GM12865 (cell line): ENCODE data around the gene MBNL3.
A peak's percentile ranks its signal among the peaks of the same experiment; 100 is the strongest.

Experiments used
- DNase-seq: peaks from one replicate; pipeline ENCODE4 v3.0.0; 2010; ENCODE audit warnings: low read depth
- H3K4me3 ChIP-seq: 2 replicates; pipeline ENCODE4 v1.5.1; 2011; ENCODE audit warnings: mild to moderate bottlenecking, low read depth, low read length, control low read depth
- CTCF ChIP-seq: IDR thresholded peaks from 2 replicates; pipeline ENCODE4 v1.5.1; 2011; ENCODE audit warnings: low read length, control low read depth, low read depth, inconsistent platforms; ENCODE audit not compliant: insufficient read depth; ENCODE audit errors: missing control alignments

MBNL3 gene

GRCh38 chrX:132426695-132427281 is 62.0 kb downstream of the MBNL3 start:
- no peak for TF ChIP-seq CTCF
- DNase-seq = peak; percentile 56
- H3K4me3 ChIP-seq = no peak overlapping the region

- no peak overlapping the region for H3K4me3 ChIP-seq
- peak; percentile 45 for DNase-seq
- no peak for TF ChIP-seq CTCF
Observed at GRCh38 chrX:132425744-132426318, 63.0 kb downstream of the MBNL3 start.

GRCh38 chrX:132423323-132423722 is 65.5 kb downstream of the MBNL3 start:
- H3K4me3 ChIP-seq = no peak overlapping the region
- DNase-seq = no peak
- TF ChIP-seq CTCF = no peak

- no peak overlapping the region for H3K4me3 ChIP-seq
- TF ChIP-seq CTCF = no peak
- no peak for DNase-seq
Observed at GRCh38 chrX:132415012-132415411, 73.8 kb downstream of the MBNL3 start.

- no peak for TF ChIP-seq CTCF
- no peak overlapping the region for H3K4me3 ChIP-seq
- DNase-seq = no peak
Observed at GRCh38 chrX:132414404-132414803, 74.4 kb downstream of the MBNL3 start.

GRCh38 chrX:132413459-132413858 is 75.4 kb downstream of the MBNL3 start:
- TF ChIP-seq CTCF = no peak
- no peak overlapping the region for H3K4me3 ChIP-seq
- no peak for DNase-seq

- DNase-seq = no peak
- no peak for TF ChIP-seq CTCF
- no peak overlapping the region for H3K4me3 ChIP-seq
Observed at GRCh38 chrX:132412208-132412607, 76.6 kb downstream of the MBNL3 start.
